GM21367 (cell line): ENCODE data around the gene REEP3.
A peak's percentile ranks its signal among the peaks of the same experiment; 100 is the strongest.

Experiments
- ATAC-seq: cut with Tn5 transposase; IDR thresholded peaks from one replicate; pipeline ENCODE4 v1.9.1; 2021; ENCODE audit not compliant: unreplicated experiment

REEP3 gene

GRCh38 chr10:63505562-63505961, 15.6 kb upstream of the REEP3 start:
- no peak for ATAC-seq

DNA sequence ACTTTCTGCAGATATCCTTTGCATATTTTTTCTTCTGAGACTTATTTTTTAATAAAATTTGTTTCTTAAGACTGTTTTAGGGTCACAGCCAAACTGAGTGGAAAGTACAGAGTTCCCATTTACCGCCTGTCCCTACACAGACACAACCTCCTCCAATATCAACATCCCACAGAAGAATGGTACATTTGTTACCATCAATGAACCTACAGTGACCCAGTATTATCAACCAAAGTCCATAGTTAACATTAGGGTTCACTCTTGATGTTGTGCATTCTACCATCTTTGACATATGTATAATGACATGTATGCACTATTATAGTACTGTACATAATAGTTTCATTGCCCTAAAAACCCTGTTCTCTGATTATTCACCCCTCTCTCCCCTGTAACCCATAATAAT, 14.6 kb upstream of the REEP3 start:
- no peak for ATAC-seq

DNA sequence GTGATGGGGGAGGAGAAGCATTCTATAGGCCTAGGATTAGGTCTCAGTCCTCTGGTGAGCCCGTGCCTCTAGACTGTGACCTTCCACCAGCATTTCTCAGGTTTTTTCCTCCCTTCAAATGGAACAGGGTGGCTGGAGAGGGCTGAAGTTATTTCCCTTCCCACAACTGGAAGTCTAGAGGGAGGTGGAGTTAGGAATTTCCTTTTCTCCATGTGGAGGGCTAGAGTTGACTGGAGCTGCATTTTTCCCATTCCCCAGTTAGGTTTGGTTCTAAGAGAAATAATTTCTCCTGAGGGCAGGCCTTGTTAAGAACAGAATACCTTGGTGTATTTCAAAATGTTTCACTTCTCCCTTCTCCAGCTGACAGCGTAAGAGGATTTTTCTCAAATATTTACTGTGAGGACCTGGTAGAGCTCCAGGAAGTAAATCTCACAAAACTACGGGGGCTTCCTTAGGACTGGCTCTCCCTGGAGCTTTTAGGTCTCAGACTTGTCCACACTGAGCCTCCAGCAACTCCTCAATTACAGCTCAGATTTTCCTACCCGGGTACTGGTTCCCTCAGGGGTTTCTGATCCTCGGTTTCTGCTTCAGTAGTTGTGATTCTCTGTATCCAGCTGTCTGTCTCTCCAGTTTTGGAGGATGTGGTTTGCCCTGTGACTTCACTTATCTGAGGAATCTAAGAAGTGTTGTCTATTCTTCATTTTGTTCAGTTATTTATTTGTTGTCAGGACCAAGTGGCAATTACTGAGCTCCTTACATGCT, 6.0 kb upstream of the REEP3 start:
- ATAC-seq, result no peak

DNA sequence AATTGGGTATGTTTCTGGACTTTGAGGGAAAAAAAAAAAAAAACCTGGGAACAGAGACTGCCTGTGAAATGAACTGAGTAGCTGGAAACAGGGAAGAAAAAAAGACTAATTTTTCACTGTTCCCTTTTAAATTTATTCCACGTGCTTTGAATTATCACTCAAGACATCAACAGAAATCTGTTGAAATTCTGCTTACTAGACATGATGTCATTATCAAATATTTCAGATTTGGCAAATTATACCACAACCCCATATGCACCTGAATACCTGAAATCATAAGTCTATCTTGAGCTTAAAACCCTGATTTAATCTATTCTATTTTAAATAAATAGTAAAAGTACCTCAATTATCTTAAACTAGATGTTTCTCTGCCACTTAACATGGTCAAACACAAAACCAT, 5.0 kb upstream of the REEP3 start:
- no peak for ATAC-seq

- no peak for ATAC-seq
Observed at GRCh38 chr10:63518690-63519288, 2.4 kb upstream of the REEP3 start.

- peak; percentile 58 for ATAC-seq
Observed at GRCh38 chr10:63521416-63522276, 445 bp downstream of the REEP3 start.

DNA sequence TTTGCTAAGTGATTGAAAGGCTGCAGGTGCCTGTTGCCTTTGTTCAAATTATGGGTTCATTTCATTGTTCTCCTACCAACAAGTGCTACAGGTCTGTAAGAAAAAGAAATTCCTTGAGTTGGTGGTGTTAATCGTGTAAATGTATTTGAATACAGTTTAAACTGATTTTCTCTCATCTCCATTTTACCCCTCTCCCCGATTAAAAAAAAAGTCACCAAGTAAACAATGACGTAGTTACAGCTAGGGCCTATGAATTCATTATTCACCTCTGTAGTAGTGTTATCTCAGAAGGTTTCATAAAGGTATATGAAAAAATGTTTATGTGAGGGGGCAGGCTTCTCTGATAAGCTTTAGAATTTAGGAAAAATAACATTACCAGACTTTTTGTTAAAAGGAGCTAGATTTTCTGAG, 1.1 kb downstream of the REEP3 start:
- ATAC-seq, result no peak

DNA sequence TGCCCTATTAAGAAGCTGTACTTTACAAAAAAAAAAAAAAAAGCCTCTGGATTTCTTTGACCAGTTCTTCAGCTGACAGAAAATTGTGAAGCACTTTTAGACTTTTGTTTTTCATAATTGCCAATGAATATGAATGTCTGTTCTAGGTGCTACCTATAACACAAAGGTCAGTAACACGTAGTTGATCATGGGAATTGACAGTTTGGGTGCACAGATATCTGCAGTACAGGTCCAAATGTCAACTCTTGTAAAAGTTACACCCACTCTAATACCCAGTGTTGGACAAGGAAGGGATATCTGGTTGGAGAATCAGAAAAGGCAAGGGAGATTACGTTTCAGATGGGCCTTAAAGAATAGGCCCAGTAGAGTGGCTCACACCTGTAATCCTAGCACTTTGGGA, 1.8 kb downstream of the REEP3 start:
- no peak for ATAC-seq

- no peak for ATAC-seq
Observed at GRCh38 chr10:63525021-63525420, 3.8 kb downstream of the REEP3 start.

- no peak for ATAC-seq
Observed at GRCh38 chr10:63527401-63527800, 6.2 kb downstream of the REEP3 start.

DNA sequence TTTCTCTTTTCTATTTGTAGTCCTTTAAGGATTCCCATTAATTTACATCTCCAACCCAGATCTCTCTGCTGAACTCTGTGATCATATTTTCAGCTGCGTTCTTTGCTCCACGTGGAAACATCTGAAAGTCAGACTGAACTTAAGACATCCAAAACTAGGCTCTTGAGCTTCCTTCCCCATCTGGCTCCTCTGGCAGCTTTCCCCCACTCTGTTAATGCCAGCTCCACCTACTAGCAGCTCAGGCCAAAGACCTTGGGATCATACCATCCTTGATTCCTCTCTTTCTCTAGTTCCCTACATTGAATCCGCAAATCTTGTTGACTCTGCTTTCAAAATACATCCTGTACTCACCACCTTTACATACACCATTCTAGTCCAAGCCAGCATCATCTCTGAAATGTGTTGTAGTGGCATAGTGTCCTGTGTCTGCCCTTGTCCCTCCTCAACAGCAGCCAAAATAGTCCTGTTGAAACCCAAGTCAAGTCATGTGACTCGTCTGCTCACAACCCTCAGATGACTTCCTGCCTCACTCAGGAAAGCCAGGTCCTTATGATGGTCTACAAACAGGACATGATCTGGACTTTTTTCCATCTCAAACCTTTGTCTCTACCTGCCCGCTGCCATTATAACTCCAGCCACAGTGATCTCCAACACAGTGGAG, 7.0 kb downstream of the REEP3 start:
- ATAC-seq, result no peak

DNA sequence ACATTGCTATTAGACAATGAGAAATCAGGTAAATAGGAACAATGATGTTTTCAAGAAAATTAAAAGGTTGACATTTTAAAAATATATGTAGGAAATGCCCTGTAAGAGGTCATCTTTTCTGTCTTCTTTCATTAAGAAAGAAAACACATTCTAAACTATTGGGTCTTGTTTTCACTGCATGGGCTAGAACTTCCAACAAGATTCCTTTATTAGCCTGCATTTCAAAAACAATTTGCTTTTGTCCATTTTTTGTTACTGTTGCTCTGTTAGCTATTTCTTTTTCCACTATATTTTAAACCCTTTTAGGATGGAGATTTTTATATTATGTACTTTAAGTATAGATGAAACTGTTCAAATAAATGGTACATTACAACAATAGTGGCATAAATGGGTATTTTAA, 9.2 kb downstream of the REEP3 start:
- ATAC-seq, result no peak

- ATAC-seq, result no peak
Observed at GRCh38 chr10:63534723-63535122, 13.5 kb downstream of the REEP3 start.

GRCh38 chr10:63536698-63537097, 15.5 kb downstream of the REEP3 start:
- ATAC-seq, result no peak

DNA sequence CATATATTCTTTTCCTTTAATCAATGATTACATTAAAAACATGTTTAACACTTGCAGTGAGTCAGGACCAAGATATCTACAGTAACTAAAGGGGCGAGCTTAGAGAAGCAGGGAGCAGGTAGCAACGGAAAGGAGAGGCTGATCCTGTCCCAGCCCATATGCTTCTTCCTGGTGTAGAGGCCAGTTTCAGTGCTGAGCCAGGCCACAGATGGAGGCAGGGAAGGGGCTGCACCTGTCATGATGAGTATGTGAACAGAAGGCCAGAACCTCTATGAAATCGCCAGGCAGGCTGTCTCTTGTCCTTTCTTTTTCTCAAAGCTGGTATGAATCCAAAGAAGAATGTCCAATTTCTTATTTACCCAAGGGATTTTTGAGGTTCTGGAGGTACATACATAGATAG, 16.3 kb downstream of the REEP3 start:
- no peak for ATAC-seq

GRCh38 chr10:63539377-63539776, 18.2 kb downstream of the REEP3 start:
- no peak for ATAC-seq

DNA sequence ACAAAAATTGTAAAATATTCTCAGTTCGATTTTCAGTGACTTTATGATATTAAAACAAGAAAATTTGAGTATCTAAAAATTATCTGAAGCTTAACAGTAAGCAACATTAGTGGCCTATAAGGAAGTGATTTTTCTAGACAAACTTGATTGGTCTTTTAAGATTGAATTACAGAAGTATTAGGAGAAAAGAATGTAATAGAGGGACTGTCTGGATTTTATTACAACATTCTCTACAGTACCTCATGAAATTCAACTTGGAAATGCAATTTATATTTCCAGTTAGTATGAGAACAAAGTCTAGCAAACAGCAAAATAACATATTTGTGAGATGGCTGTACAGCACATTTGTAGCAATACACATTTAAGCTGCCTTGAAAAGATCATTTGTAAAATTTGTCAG, 18.8 kb downstream of the REEP3 start:
- no peak for ATAC-seq

DNA sequence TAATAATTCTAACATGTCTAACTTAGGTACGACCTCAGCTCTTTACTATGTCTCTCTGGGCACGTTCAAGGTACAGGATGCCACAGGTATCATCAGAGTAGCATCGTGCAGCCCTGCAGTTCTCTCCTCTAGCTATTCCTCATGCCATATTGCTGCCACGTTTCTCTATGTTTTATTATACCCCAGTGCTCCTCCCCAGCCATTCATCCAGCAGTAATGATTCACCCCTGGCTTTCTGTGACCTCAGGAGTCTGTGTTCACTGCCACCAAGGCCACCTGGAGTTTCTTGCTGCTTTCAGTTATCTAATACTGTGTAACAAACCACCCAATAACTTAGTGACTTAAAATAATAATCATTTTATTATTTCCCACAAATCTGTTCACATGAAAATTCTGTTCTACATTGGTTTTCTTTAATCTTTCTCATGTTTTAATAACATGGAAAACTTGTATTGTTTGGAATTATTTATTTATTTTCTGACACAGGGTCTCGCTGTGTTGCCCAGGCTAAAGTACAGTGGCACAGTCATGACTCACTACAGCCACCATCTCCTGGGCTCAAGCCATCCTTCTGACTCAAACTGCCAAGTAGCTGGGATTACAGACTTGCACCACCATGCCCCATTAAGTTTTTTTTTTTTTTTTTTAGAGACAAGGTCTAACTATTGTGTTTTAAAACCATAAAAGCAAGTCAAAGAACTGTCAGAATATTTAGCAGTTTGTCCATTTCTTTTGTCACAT, 21.8 kb downstream of the REEP3 start:
- no peak for ATAC-seq

- ATAC-seq, result no peak
Observed at GRCh38 chr10:63543576-63543962, 22.4 kb downstream of the REEP3 start.

DNA sequence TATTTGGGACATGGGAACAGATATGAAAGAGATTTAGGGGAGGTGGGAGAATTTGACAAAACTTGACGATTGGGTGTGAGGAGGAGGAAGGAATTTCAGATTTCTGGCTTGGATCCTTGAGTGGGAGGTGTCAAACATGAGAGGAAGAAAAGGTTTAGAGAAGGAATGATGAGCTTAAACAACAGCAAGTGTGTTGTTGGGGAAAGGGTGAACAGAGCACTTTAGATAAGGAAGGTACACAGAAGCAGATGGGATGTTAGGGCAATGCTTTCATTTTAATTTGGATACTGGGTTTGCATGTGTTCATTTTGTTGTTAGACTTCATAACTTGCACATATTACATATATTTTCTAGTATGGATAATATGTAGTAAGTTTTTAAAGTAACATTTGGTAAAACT, 23.2 kb downstream of the REEP3 start:
- no peak for ATAC-seq
